GM06990 (cell line): ENCODE results near the gene G6PC3.

ENCODE experiments used
- DNase-seq: peaks from one replicate; pipeline ENCODE4 v3.0.0-alpha.2; 2011; ENCODE audit not compliant: insufficient read length; ENCODE audit errors: extremely low read depth
- H3K27me3 ChIP-seq: replicated peaks from 2 replicates; pipeline ENCODE4 v1.6.0; 2011; ENCODE audit warnings: low read length; ENCODE audit not compliant: control insufficient read depth, insufficient read depth
- H3K36me3 ChIP-seq: 2 replicates; pipeline ENCODE4 v1.5.1; 2011; ENCODE audit warnings: low read length; ENCODE audit not compliant: control insufficient read depth, insufficient read depth
- H3K4me3 ChIP-seq: replicated peaks from 2 replicates; pipeline ENCODE4 v1.5.1; 2011; ENCODE audit warnings: low read depth, mild to moderate bottlenecking, control low read depth, low read length
- CTCF ChIP-seq: IDR thresholded peaks from 2 replicates; pipeline ENCODE4 v1.5.1; 2011; ENCODE audit warnings: low read length, control low read depth, mild to moderate bottlenecking, inconsistent platforms; ENCODE audit not compliant: insufficient read depth, poor library complexity, severe bottlenecking

Gene G6PC3

GRCh38 chr17:44083250-44083849 lies 12.8 kb downstream of the G6PC3 start:
- no peak overlapping the region for H3K4me3 ChIP-seq
- peak; percentile 29 for TF ChIP-seq CTCF
- H3K36me3 ChIP-seq, result peaks cover 42% of the 10 kb centered on the region
- no peak for DNase-seq
- H3K27me3 ChIP-seq, result no peaks in the 10 kb centered on the region

- no peaks in the 10 kb centered on the region for H3K27me3 ChIP-seq
- no peak overlapping the region for H3K4me3 ChIP-seq
- peak; percentile 38 for TF ChIP-seq CTCF
- peaks cover 38% of the 10 kb centered on the region for H3K36me3 ChIP-seq
- no peak for DNase-seq
Measured at GRCh38 chr17:44084131-44084538, 13.6 kb downstream of the G6PC3 start.

GRCh38 chr17:44084921-44085320 lies 14.4 kb downstream of the G6PC3 start:
- no peak for TF ChIP-seq CTCF
- DNase-seq, result no peak
- no peak overlapping the region for H3K4me3 ChIP-seq
- H3K36me3 ChIP-seq, result peaks cover 35% of the 10 kb centered on the region
- H3K27me3 ChIP-seq, result no peaks in the 10 kb centered on the region

- no peak for TF ChIP-seq CTCF
- H3K4me3 ChIP-seq, result no peak overlapping the region
- peaks cover 28% of the 10 kb centered on the region for H3K36me3 ChIP-seq
- no peak for DNase-seq
- H3K27me3 ChIP-seq, result no peaks in the 10 kb centered on the region
Measured at GRCh38 chr17:44085908-44086307, 15.4 kb downstream of the G6PC3 start.

- no peak for TF ChIP-seq CTCF
- H3K4me3 ChIP-seq, result no peak overlapping the region
Measured at GRCh38 chr17:44086364-44087311, 16.1 kb downstream of the G6PC3 start.

More at GRCh38 chr17:44086364-44087311, 16.1 kb downstream of the G6PC3 start:
- Histone ChIP-seq H3K36me3 (peaks cover 32% of the 10 kb centered on the region), H3K27me3 (no peaks in the 10 kb centered on the region)
- no peak for DNase-seq
